GM06990 (cell line): ENCODE results near the gene HHIPL2.
A peak's percentile ranks its signal among the peaks of the same experiment; 100 is the strongest.

Experiments used
- DNase-seq: peaks from one replicate; pipeline ENCODE4 v3.0.0-alpha.2; 2011; ENCODE audit not compliant: insufficient read length; ENCODE audit errors: extremely low read depth
- H3K27me3 ChIP-seq: replicated peaks from 2 replicates; pipeline ENCODE4 v1.6.0; 2011; ENCODE audit warnings: low read length; ENCODE audit not compliant: control insufficient read depth, insufficient read depth
- H3K36me3 ChIP-seq: 2 replicates; pipeline ENCODE4 v1.5.1; 2011; ENCODE audit warnings: low read length; ENCODE audit not compliant: control insufficient read depth, insufficient read depth
- H3K4me3 ChIP-seq: replicated peaks from 2 replicates; pipeline ENCODE4 v1.5.1; 2011; ENCODE audit warnings: low read depth, mild to moderate bottlenecking, control low read depth, low read length
- CTCF ChIP-seq: IDR thresholded peaks from 2 replicates; pipeline ENCODE4 v1.5.1; 2011; ENCODE audit warnings: low read length, control low read depth, mild to moderate bottlenecking, inconsistent platforms; ENCODE audit not compliant: insufficient read depth, poor library complexity, severe bottlenecking

HHIPL2 gene

GRCh38 chr1:222547944-222548671 is at the start of gene HHIPL2:
Gene HHIPL2, minus strand, starts transcription at chr1:222548104. Its CDS starts 60 bp downstream, at chr1:222548044.
- no peak for TF ChIP-seq CTCF
- Histone ChIP-seq H3K36me3 (no peaks in the 10 kb centered on the region), H3K4me3 (no peak within 1 kb of the TSS), H3K27me3 (no peaks in the 10 kb centered on the region; the same call in 1 of the 2 replicates)
- no peak for DNase-seq

GRCh38 chr1:222596696-222597095 is 48.8 kb upstream of the HHIPL2 start:
- Histone ChIP-seq H3K27me3 (no peaks in the 10 kb centered on the region), H3K4me3 (no peak overlapping the region), H3K36me3 (no peaks in the 10 kb centered on the region)
- TF ChIP-seq CTCF = no peak
- DNase-seq = no peak

- no peak for DNase-seq
- no peak for TF ChIP-seq CTCF
- H3K4me3 ChIP-seq = no peak overlapping the region
- H3K36me3 ChIP-seq = no peaks in the 10 kb centered on the region
- no peaks in the 10 kb centered on the region for H3K27me3 ChIP-seq
These were observed 46.9 kb upstream of the HHIPL2 start for GRCh38 chr1:222594789-222595188.

GRCh38 chr1:222592171-222592570 is 44.3 kb upstream of the HHIPL2 start:
- Histone ChIP-seq H3K4me3 (no peak overlapping the region), H3K27me3 (no peaks in the 10 kb centered on the region), H3K36me3 (no peaks in the 10 kb centered on the region; the same call in 1 of the 2 replicates)
- DNase-seq = no peak
- TF ChIP-seq CTCF = no peak

GRCh38 chr1:222589462-222590302 is 41.8 kb upstream of the HHIPL2 start, which contains the start of gene TAF1A:
Gene TAF1A, minus strand, starts transcription at chr1:222589933.
- TF ChIP-seq CTCF = no peak
- Histone ChIP-seq H3K27me3 (no peaks in the 10 kb centered on the region), H3K4me3 (peak within 1 kb of the TSS; percentile 86), H3K36me3 (no peaks in the 10 kb centered on the region; the same call in 1 of the 2 replicates)
- peak; percentile 70 for DNase-seq
